ENCODE data around the gene SMIM10. TPM values are rescaled to one million over a fixed set of nuclear protein-coding genes. Genes with fewer than 3 reads are reported as not detected.
"Not testable (repeated sequence)": the region's sequence is repeated elsewhere in the genome, so short reads cannot be mapped to it uniquely, and the experiment has no call there.

The SMIM10 gene
- 10 to 100 TPM; 11.9 to 16.0 (median 13.4) TPM for polyA plus RNA-seq (ENCODE audit: insufficient read length in 10 of 10)
- long read RNA-seq, donor 1, partial matches to known transcripts = 0 of 4 reads
- long read RNA-seq, donor 1, other reads (novel, unspliced or antisense) = 0 of 4 reads
- long read RNA-seq, donor 2, transcript SMIM10-201 (1 exons, 1,536 nt) = major isoform, 13 of 13 reads
- long read RNA-seq, donor 2, partial matches to known transcripts = 0 of 13 reads
- long read RNA-seq, donor 2, other reads (novel, unspliced or antisense) = 0 of 13 reads
- long read RNA-seq, donor 3 = 0 reads
- long read RNA-seq, donor 4, transcript SMIM10-201 (1 exons, 1,536 nt) = major isoform, 9 of 9 reads
- long read RNA-seq, donor 4, partial matches to known transcripts = 0 of 9 reads
- long read RNA-seq, donor 4, other reads (novel, unspliced or antisense) = 0 of 9 reads
- long read RNA-seq, donor 5, transcript SMIM10-201 (1 exons, 1,536 nt) = major isoform, 23 of 23 reads
- long read RNA-seq, donor 5, partial matches to known transcripts = 0 of 23 reads
- long read RNA-seq, donor 5, other reads (novel, unspliced or antisense) = 0 of 23 reads
- long read RNA-seq, donor 6, transcript SMIM10-201 (1 exons, 1,536 nt) = major isoform, 17 of 17 reads
- long read RNA-seq, donor 6, partial matches to known transcripts = 0 of 17 reads
- long read RNA-seq, donor 6, other reads (novel, unspliced or antisense) = 0 of 17 reads
- long read RNA-seq, donor 7, transcript SMIM10-201 (1 exons, 1,536 nt) = major isoform, 16 of 16 reads
- long read RNA-seq, donor 7, partial matches to known transcripts = 0 of 16 reads
- long read RNA-seq, donor 7, other reads (novel, unspliced or antisense) = 0 of 16 reads
- long read RNA-seq, donor 8, transcript SMIM10-201 (1 exons, 1,536 nt) = major isoform, 8 of 8 reads
- long read RNA-seq, donor 8, partial matches to known transcripts = 0 of 8 reads
- long read RNA-seq, donor 8, other reads (novel, unspliced or antisense) = 0 of 8 reads
- long read RNA-seq, donor 9, partial matches to known transcripts = 0 of 2 reads
- long read RNA-seq, donor 9, other reads (novel, unspliced or antisense) = 0 of 2 reads

DNA sequence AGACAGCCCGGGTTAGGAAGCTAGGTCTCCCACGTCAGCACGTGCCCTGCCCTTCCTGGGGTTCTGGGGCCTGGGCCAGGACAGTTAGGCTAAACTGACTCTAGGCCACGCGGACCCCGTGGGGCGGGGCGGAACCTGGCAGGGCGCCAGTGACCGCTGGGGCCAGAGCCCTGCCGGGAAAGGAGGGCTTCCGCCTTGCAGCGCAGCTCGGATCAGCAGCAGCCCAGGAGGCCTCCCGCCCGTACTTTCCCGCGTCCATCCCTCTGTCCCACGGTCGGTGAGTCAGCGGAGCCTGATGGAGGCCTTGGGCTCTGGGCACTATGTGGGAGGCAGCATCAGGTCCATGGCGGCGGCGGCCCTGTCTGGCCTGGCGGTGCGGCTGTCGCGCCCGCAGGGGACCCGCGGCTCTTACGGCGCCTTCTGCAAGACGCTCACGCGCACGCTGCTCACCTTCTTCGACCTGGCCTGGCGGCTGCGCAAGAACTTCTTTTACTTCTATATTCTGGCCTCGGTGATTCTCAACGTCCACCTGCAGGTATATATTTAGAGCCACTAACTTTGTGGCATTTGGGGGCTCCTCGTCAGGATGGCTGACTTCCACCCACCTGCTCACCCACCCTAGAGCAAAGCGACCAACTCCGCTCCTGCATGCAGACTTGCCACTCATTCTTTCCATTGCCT is at the start of gene SMIM10:
SMIM10 (plus strand) TSS at position 191 of the 681 bp plus-strand sequence; CDS start at position 296, 105 bp downstream.
- DNase-seq = peak; percentile 50 to 86 (median 75)

DNA sequence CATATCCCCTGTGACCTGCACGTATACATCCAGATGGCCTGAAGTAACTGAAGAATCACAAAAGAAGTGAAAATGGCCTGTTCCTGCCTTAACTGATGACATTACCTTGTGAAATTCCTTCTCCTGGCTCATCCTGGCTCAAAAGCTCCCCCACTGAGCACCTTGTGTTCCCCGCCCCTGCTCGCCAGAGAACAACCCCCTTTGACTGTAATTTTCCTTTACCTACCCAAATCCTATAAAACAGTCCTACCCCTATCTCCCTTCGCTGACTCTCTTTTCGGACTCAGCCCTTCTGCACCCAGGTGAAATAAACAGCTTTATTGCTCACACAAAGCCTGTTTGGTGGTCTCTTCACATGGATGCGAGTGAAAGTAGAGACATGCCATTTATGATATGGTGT is 44.4 kb upstream of the SMIM10 start:
- not testable (repeated sequence) for DNase-seq

DNA sequence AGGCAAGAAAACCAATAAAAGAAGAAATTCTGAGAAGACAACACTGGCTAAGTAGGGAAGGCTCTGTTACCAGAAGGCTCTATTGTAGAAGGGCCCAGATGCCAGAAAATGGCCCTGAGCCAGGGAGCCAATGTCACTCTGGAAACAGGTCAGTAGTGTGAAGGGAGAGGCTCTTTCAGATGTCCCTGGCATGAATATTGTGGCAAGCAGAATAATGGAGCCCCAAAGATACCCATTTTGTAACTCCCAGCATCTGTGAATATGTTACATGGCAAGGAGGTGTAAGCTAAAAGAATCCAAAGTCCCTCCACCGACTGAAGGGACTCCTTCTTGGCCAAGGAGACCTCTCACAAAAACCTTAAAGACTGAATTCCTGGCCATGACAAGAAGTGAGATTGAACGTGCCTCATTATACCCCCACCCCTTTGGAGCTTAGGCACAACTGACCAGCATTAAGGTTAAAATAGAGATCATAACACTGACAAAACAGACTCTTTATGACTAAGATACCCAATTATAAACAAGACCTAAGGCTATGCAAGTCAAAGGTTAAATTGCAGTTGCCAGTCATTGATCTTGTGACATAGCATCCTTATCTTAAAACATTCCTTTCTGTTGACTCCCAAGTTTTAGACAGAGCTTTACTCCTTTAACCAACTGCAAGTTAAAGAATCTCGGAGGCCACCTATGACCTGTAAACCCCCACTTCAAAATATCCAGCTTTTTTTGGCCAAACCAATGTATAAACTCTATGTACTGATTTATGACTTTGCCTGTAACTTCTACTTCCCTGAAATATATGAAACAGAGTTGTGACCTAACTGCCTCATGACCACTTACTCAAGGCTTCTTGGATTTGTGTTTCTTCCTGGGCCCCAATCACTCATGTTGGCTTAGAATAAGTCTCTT is 42.2 kb upstream of the SMIM10 start:
- DNase-seq = peak in 1 of 3 donors; percentile 4

DNA sequence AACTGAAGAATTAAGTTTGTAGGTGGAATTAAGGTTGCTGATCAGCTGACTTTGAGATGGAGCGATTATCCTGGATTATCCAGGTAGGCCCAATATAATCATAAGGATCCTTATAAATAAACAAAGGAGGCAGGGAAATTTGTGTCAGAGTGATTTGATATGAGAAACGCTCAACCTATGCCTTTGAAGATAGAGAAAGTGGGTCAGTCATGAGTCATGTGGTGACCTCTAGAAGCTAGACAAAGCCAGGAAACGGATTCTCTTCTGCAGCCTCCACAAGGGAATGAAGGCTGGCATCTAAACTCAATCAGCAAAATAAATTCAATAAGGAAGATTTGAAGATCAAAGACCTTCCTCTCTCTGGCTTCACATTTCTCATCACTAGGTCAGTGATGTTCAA is 41.5 kb upstream of the SMIM10 start:
- DNase-seq = no peak

DNA sequence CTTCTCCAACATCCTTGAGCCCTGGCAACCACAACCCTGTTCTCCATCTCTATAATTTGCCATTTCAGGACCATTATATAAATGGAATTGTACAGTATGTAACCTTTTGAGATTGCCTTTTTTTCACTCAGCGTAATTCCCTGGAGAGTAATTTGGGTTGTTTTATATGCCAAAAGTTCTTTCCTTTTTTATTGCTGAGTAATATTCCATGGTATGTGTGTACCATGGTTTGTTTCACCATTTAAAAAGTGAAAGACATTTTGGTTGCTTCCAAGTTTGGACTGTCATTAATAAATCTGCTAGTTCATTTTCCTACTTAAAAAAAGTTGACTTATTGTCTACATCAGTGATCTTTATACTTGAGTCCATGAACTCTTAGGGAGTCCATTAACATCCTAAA is 33.0 kb upstream of the SMIM10 start:
- no peak for DNase-seq

DNA sequence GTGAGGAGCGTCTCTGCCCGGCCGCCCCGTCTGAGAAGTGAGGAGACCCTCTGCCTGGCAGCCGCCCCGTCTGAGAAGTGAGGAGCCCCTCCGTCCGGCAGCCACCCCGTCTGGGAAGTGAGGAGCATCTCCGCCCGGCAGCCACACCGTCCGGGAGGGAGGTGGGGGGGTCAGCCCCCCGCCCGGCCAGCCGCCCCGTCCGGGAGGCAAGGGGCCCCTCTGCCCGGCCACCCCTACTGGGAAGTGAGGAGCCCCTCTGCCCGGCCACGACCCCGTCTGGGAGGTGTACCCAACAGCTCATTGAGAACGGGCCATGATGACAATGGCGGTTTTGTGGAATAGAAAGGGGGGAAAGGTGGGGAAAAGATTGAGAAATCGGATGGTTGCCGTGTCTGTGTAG is 30.4 kb upstream of the SMIM10 start:
- DNase-seq = not testable (repeated sequence)

DNA sequence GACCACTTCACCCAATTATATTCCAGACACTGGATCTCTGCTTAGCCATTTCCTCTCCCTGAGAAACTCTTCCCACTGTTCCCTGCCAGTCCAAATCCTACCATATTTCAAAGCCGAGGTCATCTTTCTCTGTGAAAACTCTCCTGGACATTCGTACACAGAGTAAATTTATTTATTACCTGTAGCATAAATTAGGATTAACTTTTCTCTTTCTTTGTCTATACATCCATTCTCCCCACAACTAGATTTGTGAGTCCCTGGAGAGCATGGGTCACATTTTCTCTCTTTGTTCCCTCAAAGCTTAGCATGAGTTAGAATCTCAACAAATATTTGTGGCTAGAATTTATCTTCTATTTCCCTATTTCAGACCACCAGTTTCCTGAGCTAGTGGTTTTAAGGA is 27.8 kb upstream of the SMIM10 start:
- DNase-seq = peak in 1 of 3 donors; percentile 3

DNA sequence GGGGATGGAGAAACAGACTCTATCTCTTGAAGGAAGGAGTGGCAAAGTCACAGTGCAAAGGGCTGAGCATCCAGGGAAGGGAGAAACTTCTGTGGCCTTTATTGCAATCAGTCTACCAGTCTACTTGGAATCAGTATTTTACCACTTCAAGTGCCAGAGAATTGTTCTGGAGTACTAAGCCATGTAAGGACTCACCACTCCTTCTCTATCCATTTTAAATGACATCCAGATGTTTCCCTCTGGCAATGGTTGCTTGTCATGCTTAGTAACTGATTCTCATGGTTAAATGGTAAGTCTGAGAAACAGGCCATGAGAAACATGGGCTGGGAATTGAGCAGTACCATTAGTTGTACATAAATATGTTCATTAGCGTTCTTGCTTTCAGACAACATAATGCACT is 21.1 kb upstream of the SMIM10 start:
- DNase-seq = peak in 2 of 3 donors; percentile 58 to 69

DNA sequence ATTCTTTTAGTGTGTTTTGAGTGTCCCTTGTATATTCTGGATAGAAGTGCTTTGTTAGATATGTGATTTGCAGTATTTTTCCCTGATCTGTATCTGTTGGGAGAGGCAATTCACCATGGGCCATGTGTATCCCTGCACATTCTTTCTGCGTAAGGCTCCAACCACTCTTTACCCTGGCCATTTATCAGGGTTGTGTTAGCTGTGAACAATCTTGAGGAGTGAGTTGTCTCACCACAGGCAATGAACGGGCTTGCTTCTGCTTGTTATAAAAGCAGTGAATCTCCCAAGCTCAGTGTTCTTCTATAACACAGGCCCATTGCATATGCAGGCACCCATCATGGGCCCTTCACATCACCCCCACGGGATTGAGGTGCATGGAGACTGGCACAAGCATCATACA is 18.9 kb upstream of the SMIM10 start:
- no peak for DNase-seq

DNA sequence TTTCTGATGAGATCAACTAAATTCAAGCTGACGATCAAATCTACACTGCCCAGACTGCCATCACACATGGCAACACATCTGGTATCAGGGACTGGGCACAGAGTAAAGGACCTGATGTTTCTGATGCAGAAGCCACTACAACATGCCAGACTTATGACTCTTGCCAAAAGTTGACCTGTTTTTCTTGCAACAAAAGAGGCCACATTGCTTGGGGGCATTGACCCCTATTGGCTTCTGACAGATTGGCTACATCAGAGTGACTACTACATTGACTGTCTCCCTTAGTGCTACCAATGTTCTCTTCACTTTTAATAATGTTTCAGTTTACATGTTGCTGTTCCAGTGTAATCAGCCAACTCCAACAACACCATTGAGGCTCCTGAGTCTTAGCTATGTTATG is 15.3 kb upstream of the SMIM10 start:
- DNase-seq = no peak

DNA sequence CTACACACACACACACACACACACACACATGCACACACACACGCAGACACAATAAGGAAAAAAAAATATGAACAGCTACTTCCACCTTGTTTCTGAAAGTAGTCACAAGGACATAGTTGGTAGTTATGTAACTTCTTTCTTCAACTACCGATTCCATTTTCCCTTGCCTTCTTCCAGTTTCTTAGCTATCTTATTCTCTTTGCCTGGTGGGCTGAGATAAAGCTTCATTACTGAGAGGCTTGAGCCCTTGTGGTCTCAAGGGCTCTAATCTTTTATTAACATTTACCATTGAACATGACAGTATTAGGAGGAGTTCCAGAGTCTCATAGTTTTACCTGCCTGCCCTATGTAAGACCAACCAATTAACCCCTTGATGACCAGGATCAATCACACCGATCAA is 8.9 kb upstream of the SMIM10 start:
- DNase-seq = no peak

DNA sequence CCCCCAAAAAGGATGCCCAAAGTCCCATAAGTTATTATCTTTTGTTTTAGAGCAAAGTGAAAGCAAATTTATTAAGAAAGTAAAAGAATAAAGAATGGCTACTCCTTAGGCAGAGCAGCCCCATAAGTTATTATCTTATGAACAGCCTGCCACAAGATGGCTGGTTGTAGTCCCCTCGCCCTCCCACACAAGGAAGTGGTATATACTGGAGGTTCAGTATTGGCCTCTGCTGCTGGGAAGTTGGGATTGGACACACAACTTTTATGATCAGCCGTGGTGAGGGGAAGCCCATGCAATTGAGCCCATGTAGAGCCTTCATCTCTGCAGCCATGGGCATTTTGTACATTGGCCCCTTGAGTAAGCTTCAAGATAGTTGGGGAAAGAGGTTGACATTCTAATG is 8.0 kb upstream of the SMIM10 start:
- no peak for DNase-seq

DNA sequence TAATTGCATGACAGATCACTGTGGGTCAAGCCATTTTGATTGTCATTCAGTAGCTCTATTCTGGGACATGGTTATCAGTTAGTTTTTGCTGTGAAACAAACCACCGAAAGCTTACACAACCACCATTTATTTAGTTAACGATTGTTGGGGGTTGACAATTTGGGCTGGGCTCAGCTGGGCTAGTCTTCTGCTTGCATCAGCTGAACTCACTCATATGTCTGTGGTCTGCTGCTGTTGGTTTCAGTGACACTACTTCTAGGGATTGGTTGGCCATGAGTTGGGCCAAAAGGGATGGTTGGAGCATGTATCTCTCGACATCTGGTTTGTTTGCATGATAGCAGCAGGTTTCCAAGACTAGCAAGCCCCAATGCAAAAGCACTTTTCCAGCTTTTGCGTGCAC is 5.3 kb upstream of the SMIM10 start:
- DNase-seq = no peak

DNA sequence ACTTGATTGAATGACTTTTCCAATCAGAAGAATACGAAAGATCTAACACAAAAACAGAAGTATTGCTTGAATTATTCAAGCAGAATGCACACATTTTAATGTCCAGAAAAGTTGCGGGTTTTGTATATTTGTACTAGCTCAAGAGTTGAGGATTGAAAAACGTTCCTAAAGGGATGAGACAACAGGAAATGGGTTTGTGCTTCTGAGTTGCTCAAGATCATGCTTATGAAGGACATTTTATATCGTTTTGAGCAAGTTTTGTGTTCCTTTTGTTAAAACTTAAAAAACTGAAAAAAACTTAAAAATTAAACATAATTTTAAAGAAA is 353 bp upstream of the SMIM10 start:
- DNase-seq = no peak

DNA sequence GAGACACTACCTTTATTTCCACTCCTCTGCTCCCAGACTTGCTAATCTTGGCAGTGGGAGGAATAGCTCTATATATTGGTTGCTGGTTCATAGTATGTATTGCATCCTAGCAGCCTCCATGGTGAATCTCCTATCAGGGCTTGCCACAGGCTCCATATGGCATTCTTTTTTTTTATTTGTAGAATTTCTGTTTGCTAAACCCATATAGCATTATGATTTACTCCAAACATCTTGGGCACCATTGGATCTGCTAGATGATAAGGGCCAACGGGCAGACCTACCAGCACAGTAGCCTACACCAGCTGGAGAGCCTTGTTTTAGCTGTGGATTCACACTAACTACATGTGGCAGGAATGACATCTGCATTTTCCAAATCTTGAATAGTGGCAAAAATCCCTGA is 6.9 kb downstream of the SMIM10 start:
- DNase-seq = no peak

DNA sequence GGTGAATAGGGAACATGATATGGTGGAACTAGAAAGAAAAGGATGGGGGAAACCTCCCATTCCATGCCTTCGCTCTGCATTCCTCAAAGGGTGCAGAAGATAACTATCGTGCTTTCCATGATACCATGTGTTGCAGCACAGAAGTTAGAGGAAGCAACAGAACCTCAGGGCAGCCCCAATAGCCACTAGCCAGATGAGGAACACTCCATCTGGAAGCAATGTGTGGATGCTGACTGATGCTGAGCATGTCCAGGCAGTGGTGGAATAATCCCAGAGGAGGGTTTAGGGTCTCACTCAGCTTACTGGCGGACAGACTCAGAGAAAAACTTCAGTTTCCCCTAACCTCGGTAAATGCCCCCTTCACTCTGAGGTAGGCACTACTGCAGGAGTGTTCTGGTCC is 7.5 kb downstream of the SMIM10 start:
- no peak for DNase-seq

DNA sequence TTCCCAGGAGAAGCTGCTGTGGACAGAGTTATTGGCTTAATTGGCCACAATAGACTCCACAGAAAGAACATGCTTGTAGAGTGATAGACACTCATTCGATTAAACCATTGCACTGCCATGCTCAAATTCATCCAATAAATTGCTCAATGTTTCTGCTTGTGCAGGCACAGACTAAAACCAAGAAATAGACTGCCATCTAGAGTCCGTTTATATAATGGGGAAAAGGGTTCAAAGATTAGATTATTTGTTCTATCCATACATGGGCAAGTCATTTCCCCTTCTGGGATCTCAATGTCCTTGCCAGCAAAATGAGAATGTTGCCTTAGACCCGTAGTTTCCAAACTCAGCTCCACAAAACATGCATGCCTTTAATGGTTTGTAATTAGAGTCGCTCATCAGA is 8.7 kb downstream of the SMIM10 start:
- peak in 1 of 3 donors; percentile 35 for DNase-seq

DNA sequence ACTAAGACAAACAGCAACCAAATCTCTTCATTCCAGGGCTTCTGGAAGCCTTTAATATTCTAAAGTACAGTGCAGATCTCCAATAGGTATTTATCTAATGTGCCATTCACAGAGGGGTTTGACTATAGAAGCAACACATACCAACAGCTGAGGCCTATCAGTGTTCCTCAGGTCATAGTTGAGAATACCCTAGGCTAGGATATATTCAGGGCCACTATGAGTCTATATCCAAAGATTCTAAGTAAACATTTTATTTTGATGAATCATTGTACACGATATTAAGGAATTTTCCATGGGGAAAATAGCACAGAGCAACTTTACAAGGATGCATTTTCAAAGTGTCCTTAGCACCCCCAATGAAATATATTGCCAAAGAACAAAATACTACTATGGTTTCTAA is 9.7 kb downstream of the SMIM10 start:
- DNase-seq = no peak

DNA sequence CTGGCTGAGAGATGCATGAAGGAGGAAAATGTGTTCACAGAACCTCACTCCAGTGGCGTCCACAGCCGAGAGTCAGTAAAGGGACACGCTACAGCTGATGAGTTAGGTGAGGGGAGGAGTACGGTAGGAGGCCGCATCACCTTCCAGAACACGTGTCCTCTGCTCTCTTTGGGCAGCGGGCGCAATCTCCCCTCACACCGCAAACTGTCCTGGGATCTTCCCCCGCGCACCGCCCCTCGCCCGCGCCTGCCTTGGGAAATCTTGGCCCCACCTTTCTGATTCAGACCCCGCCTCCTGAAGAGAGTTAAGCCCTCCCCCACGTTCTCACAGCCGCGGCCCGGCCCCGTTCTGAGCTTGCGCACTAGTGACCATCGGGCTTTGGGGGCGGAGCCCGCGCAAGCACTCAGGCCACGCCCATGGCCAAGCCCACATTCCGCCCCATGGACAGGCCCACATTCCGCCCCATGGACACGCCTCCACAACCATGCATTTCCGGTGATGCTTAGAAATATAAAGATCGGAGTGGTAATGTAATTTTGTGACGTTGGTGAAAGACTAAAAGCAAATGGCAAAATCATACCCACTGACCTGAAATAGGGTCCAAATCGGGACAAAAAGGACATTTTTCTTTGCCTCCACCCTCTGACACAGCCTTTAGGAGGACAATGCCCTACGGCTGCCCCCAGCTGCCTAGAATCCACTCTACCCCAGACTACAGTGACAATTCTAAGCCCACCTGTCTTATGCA is 13.3 kb downstream of the SMIM10 start:
- peak; percentile 87 to 94 (median 93) for DNase-seq

DNA sequence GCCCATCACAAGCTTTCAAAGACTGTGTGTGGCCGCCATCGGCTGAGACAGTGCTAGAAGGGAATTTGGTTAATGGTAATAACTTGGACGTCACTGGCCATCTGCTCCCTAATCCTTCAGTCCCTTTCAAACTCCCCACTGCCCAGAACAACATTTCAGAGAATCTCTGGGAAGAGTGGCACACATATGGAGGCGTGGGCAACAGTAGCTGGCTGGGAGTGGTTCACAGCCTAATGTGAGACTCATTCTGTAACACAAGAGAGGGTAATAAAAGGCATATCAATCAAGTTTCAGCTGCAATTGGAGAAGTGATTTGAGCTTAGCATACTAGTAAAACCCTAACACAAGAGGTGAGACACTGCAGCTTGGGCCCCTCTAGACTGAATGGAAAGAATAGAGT is 15.4 kb downstream of the SMIM10 start:
- DNase-seq = no peak
